ENCODE data around the gene SMARCA2.

SMARCA2 gene

GRCh38 chr9:2047144-2047671, 32.1 kb downstream of the SMARCA2 start:
- H3K4me3 ChIP-seq (ENCODE audit: low read depth, low read length), result no peak overlapping the region
- no peak for TF ChIP-seq CTCF (IDR thresholded peaks at IDR 0.05; ENCODE audit: borderline replicate concordance, insufficient read depth, low read depth, low read length)

DNA sequence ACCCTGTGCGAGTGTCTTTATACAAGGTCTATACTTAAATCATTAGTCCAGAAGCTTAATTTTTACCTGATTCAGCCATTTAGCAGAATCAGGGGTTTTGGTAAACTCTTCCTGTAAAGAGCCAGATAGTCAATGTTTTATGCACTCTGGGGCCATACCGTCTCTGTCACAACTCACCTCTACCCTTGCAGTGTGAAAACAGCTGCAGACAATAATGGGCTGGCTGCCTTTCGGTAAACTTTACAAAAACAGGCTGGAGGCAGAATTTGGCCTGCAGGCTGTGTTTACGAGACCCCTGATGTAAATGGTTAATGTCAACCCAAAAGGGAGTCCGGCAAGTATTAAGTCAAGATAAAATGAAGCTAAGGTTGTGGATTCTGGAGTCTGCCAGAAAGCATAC, 32.8 kb downstream of the SMARCA2 start:
- H3K4me3 ChIP-seq (ENCODE audit: low read depth, low read length), result no peak overlapping the region
- TF ChIP-seq CTCF (IDR thresholded peaks at IDR 0.05; ENCODE audit: borderline replicate concordance, insufficient read depth, low read depth, low read length), result no peak

- TF ChIP-seq CTCF (IDR thresholded peaks at IDR 0.05; ENCODE audit: borderline replicate concordance, insufficient read depth, low read depth, low read length), result no peak
- H3K4me3 ChIP-seq (ENCODE audit: low read depth, low read length), result no peak overlapping the region
These were observed 35.1 kb downstream of the SMARCA2 start for GRCh38 chr9:2050236-2050635.

DNA sequence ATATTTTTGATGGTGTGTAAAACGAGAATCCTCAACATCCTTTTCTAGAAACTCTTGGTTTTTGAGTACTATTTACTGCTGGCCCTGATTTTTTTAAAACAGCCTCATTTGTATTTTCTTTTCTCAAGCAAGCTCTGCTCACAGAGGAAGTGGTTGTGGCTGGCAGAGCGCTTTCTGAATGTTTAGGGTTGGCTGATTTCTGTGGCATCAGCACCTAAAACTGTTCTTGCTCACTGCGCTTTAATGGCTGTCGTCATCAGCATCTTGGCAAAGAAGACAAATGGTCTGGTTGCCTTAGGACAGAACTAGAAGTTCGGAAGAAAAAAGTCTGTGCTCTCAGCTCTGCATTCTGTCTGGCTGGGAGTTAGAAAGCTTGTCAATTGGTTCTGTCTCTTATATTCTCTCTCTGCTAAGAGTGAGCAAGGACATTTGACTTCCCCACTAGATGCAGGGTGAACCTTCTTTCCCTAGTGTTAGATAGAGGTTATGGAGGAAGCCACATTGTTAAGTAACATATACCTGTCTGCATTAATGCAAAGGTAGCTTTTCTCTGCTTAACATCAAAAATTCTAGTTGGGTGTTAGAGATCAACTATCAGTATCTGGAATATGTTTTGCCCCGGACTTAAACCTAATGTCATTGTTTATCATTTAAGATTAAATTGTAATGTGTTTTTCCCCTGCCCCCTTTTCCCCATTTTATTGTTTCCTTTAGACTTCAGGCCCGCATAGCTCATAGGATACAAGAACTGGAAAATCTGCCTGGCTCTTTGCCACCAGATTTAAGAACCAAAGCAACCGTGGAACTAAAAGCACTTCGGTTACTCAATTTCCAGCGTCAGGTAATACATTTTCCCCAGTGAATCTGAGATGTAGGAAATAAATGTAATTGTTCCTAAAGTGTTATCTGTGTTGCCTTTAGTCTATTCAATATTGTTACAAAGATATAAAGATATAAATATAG, 39.0 kb downstream of the SMARCA2 start:
- peak overlapping the region; percentile 15 for H3K4me3 ChIP-seq (ENCODE audit: low read depth, low read length)

GRCh38 chr9:2055203-2055658, 40.1 kb downstream of the SMARCA2 start:
- no peak for TF ChIP-seq CTCF (IDR thresholded peaks at IDR 0.05; ENCODE audit: borderline replicate concordance, insufficient read depth, low read depth, low read length)
- no peak overlapping the region for H3K4me3 ChIP-seq (ENCODE audit: low read depth, low read length)

More for the DNA sequence above, 39.0 kb downstream of the SMARCA2 start:
- no peak for TF ChIP-seq CTCF (IDR thresholded peaks at IDR 0.05; ENCODE audit: borderline replicate concordance, insufficient read depth, low read depth, low read length)

- TF ChIP-seq CTCF (IDR thresholded peaks at IDR 0.05; ENCODE audit: borderline replicate concordance, insufficient read depth, low read depth, low read length), result no peak
These were observed 44.3 kb downstream of the SMARCA2 start for GRCh38 chr9:2059274-2059929.

More at GRCh38 chr9:2059274-2059929, 44.3 kb downstream of the SMARCA2 start:
- no peak overlapping the region for H3K4me3 ChIP-seq (ENCODE audit: low read depth, low read length)
